Neural progenitor cell (in vitro differentiated cells): ENCODE results near the gene OR2T34.
"Not testable (repeated sequence)": the region's sequence is repeated elsewhere in the genome, so short reads cannot be mapped to it uniquely, and the experiment has no call there.

Experiments used
- CTCF ChIP-seq: fragments of 200-600 bp; sonication (generic); IDR thresholded peaks from 2 replicates; pipeline ENCODE4 v1.5.1; 2017; ENCODE audit warnings: antibody characterized with exemption, mild to moderate bottlenecking
- EZH2 ChIP-seq: fragments of 200-600 bp; sonication (generic); IDR thresholded peaks from 2 replicates; pipeline ENCODE4 v1.6.1; 2017; ENCODE audit warnings: antibody characterized with exemption, mild to moderate bottlenecking, moderate library complexity
- EZH2phosphoT487 ChIP-seq: fragments of 200-600 bp; sonication (generic); IDR thresholded peaks from 2 replicates; pipeline ENCODE4 v1.6.1; 2017; ENCODE audit warnings: antibody characterized with exemption

GRCh38 chr1:248562672-248563071, 11.9 kb downstream of the OR2T34 start, which contains the start of gene OR2T29:
- not testable (repeated sequence) for TF ChIP-seq CTCF, EZH2, EZH2phosphoT487
